ENCODE results near the gene TIMM9. TPM values are rescaled to one million over a fixed set of nuclear protein-coding genes. Genes with fewer than 3 reads are reported as not detected.

The TIMM9 gene
- total and polyA plus RNA-seq, 2 donors = 37.0 to 86.0 TPM

Other genes starting within 250 kb of the TIMM9 start
- gene ACTR10, start 227.4 kb downstream of the TIMM9 start, total RNA-seq = 73.1 TPM
- 145 TPM for gene ACTR10, start 227.4 kb downstream of the TIMM9 start, polyA plus RNA-seq
- 150 TPM for gene PSMA3, start 182.7 kb downstream of the TIMM9 start, total RNA-seq
- gene PSMA3, start 182.7 kb downstream of the TIMM9 start, polyA plus RNA-seq = 181 TPM
- gene ARID4A, start 129.0 kb downstream of the TIMM9 start, total RNA-seq = 13.7 TPM
- 14.8 TPM for gene ARID4A, start 129.0 kb downstream of the TIMM9 start, polyA plus RNA-seq
- gene TOMM20L, start 31.6 kb downstream of the TIMM9 start, total RNA-seq = not detected
- not detected for gene TOMM20L, start 31.6 kb downstream of the TIMM9 start, polyA plus RNA-seq
- gene KIAA0586, start 188 bp upstream of the TIMM9 start, total RNA-seq = 24.9 TPM
- gene KIAA0586, start 188 bp upstream of the TIMM9 start, polyA plus RNA-seq = 11.0 TPM
- gene DACT1, start 210.4 kb upstream of the TIMM9 start, total RNA-seq = 9.3 TPM
- 4.0 TPM for gene DACT1, start 210.4 kb upstream of the TIMM9 start, polyA plus RNA-seq